Thymus (tissue), 11 donors: Measurements from ENCODE around the gene PTDSS2. TPM values are rescaled to one million over a fixed set of nuclear protein-coding genes. Genes with fewer than 3 reads are reported as not detected.

Experiments used
- DNase-seq, 9 donors: peaks; one replicate each; pipeline ENCODE4 v3.0.0-alpha.2; 2013; ENCODE audit warnings: low spot score in 9 of 9, low read depth in 6 of 9, missing footprints in 1 of 9
- H3K27ac ChIP-seq, 2 donors: one replicate each; pipeline ENCODE4 v1.5.1; 2013; ENCODE audit warnings: control low read depth in 1 of 2, low read depth in 1 of 2, low read length in 1 of 2, mild to moderate bottlenecking in 1 of 2, moderate library complexity in 1 of 2
- H3K27me3 ChIP-seq, 2 donors: one replicate each; pipeline ENCODE4 v1.5.1; 2013; ENCODE audit warnings: low read length in 1 of 2; ENCODE audit not compliant: control insufficient read depth in 2 of 2, insufficient read depth in 1 of 2
- H3K36me3 ChIP-seq, 2 donors: one replicate each; pipeline ENCODE4 v1.5.1; 2013; ENCODE audit warnings: low read length in 1 of 2, mild to moderate bottlenecking in 1 of 2, moderate library complexity in 1 of 2; ENCODE audit not compliant: control insufficient read depth in 2 of 2, insufficient read depth in 2 of 2
- H3K4me1 ChIP-seq, 2 donors: one replicate each; pipeline ENCODE4 v1.5.1; 2013; ENCODE audit warnings: low read length in 2 of 2; ENCODE audit not compliant: control insufficient read depth in 2 of 2, insufficient read depth in 2 of 2
- H3K4me3 ChIP-seq, 2 donors: one replicate each; pipeline ENCODE4 v1.5.1; 2013; ENCODE audit warnings: low read length in 2 of 2, control low read depth in 1 of 2, mild to moderate bottlenecking in 1 of 2
- H3K9me3 ChIP-seq, 2 donors: one replicate each; pipeline ENCODE4 v1.5.1; 2013; ENCODE audit warnings: low read length in 1 of 2, mild to moderate bottlenecking in 1 of 2; ENCODE audit not compliant: control insufficient read depth in 2 of 2, insufficient read depth in 1 of 2
- WGBS: extraction: QIAGEN DNeasy Blood & Tissue Kit; methylation state at CpG from one replicate; pipeline ENCODE4 v1.1.7; 2013; 5-methylcytosine and 5-hydroxymethylcytosine counted together
- polyA plus RNA-seq: library from polyadenylated mRNA; stranded (reverse); fragments of 200-250 nt; gene quantifications from one replicate; pipeline ENCODE4 v1.2.3, GENCODE V29; 2013
- total RNA-seq: library from RNA; stranded (reverse); fragments of 120-200 nt; gene quantifications from one replicate; pipeline ENCODE4 v1.2.4, GENCODE V29; 2013
- donor health status: healthy.

PTDSS2 gene
- total and polyA plus RNA-seq, 2 donors, result 12.1 to 24.1 TPM

DNA sequence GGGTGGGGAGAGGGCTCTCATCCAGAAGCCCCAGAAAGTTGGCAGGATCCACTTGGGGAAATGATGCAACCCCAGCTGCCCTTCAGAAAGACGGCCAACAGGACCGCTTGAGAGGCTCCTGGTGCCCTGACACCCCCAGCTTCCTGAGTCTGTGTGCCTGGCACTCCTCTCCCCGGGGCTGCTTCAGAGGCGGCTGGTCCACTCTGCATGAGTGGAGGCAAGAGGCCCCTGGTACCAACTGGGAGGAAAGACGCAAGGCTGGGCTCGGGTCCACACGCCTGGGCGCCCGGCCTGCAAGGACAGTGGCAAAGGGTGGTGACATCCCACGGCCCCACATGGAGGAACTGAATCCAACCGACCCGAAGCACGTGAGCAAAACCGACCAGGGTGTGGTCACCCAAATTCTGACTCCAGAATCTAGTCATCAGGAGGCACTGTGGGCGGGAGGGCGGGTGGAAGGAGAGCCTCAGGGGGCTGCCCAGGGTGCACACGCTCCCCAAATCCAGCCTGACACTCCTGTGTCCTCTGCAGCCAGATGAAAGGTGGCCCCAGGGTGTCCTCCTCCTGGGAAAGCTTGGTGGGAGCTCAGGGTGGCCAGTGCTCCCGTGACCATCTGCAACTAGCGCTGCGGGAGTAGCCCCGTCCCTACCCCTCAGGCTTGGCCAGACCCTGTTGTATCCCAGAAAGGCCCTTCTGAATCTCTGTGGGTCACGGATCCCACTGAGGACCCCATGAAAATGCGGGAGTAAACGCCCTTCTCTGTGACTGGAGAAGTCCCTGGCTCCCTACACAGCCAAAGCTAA is 53.3 kb downstream of the PTDSS2 start:
- Histone ChIP-seq H3K4me3 (peak overlapping the region; percentile 5 to 25), H3K27me3 (peaks cover 21 to 22% of the 10 kb centered on the region in 2 donors), H3K27ac (peak overlapping the region in 1 of 2 donors; percentile 25), H3K4me1 (peaks cover 8 to 21% of the 10 kb centered on the region in 2 donors), H3K9me3 (peaks cover 0 to 5% of the 10 kb centered on the region in 2 donors), H3K36me3 (peaks cover 34 to 39% of the 10 kb centered on the region in 2 donors)
- peak in 1 of 9 donors; percentile 12 for DNase-seq
- 94% methylated on average over 24 of the region's 24 CpGs for WGBS

DNA sequence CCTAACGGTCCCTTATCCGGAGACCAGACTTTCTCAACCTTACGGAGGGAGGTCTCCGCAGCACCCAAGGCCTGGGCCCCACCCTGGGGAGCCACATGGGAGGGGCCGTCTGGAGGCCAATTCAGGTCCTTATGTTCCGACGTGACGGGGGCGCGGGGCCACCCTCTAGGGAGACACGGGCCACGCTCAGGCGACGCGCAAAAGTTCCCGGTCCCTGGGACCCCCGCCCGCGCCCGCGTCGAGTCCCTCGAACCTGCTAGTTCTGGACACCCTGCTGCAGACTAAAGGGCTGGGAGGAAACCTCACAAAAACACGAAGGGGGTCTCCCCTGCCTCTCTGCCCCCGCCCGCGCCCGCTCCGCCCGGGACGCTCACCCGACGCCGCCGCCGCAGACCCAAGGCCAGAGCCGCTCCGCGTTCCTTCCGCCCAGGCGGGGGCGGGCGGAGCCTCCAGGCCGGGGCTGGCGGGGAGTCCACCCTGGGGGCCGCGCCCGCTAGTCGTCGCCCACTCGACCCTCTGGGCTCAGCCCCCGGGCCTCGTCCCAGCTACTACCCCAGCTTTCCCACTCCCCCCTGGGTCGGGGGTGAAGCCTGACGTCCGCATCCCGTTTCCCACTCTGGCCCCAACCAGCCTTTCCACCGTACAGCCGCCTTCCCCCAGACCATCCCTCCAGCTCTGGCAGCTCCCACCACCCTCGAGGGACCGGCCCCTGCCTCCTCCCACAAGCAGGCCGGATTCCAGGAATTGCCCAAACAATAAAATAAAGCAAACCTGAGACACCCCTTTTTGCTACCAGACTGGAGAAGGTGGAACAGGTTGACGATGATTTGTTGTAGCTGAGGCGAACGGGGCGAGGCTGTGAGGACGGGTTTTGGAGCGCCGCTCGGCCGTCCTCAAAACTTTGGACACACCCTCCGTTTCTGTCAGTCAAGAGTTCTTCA is 54.2 kb downstream of the PTDSS2 start:
- peak in 1 of 9 donors; percentile 10 for DNase-seq
- H3K36me3 ChIP-seq, result peaks cover 28 to 34% of the 10 kb centered on the region in 2 donors
- peak overlapping the region; percentile 5 to 25 for H3K4me3 ChIP-seq
- H3K27me3 ChIP-seq, result peaks cover 21 to 22% of the 10 kb centered on the region in 2 donors
- H3K9me3 ChIP-seq, result peaks cover 0 to 5% of the 10 kb centered on the region in 2 donors
- H3K27ac ChIP-seq, result peak overlapping the region; percentile 17 to 64
- H3K4me1 ChIP-seq, result peaks cover 8 to 21% of the 10 kb centered on the region in 2 donors
- WGBS, result 26% methylated on average over 72 of the region's 72 CpGs

DNA sequence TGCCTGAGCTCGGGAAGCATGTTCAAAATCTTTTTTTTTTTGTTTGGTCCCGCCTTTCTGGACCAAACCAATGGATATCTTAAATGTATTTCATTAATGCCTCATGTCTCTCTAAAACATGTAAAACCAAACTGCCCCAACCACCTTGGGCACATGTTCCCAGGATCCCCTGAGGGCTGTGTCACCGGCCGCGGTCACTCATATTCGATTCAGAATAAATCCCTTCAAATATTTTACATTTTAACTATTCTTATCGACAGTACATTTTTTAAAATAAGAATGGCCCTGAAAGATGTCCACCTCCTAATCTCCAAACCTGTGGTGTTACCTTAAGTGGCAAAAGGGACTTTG is 54.9 kb downstream of the PTDSS2 start:
- H3K27ac ChIP-seq, result peak overlapping the region in 1 of 2 donors; percentile 31
- DNase-seq, result no peak
- peaks cover 8 to 21% of the 10 kb centered on the region in 2 donors for H3K4me1 ChIP-seq
- peaks cover 26 to 28% of the 10 kb centered on the region in 2 donors for H3K36me3 ChIP-seq
- WGBS, result 87% methylated on average over 7 of the region's 7 CpGs
- H3K27me3 ChIP-seq, result peaks cover 21 to 22% of the 10 kb centered on the region in 2 donors
- peak overlapping the region in 1 of 2 donors; percentile 25 for H3K4me3 ChIP-seq
- H3K9me3 ChIP-seq, result peaks cover 0 to 5% of the 10 kb centered on the region in 2 donors

DNA sequence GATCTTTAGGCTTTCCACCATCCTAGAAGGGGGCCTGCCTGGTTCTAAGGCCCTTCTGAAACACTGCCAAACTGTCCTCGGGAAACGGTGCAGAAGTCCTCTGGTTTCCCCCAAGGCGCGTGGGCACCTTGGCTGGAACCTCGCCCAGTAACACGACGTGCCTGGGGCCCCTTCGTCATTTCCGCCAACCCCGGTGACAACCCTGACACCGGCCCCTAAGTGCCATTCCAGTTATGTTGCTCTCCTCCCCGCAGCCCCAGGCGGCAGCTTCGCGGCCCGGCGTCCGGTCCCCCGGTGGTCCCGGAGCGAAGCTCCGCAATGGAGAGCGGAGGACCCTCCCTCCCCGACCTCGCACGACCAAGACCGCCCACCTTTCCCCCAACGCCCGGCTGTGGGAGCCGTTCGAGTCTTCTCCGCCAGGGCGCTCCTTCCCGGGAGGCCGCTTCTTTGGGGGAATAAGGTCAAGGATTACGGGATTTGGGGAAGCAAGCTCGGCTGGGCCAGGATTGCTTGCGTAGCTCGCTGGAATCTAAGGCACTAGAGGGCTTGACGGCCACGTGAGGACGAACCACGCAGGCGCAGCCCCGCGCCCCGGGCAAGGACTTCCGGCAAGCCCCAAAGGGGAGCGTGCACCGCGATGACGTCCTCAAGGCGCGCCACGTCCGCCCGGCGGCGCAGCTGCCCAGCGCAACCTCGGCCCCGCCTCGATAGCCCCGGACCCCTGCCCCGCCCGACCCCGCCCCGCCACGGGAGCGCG is 56.3 kb downstream of the PTDSS2 start:
- peaks cover 21 to 22% of the 10 kb centered on the region in 2 donors for H3K27me3 ChIP-seq
- H3K4me3 ChIP-seq, result peak overlapping the region; percentile 83 to 99
- peaks cover 8 to 21% of the 10 kb centered on the region in 2 donors for H3K4me1 ChIP-seq
- peak overlapping the region; percentile 100 for H3K27ac ChIP-seq
- DNase-seq, result peak; percentile 86 to 97 (median 92)
- under 1% methylated on average over 71 of the region's 71 CpGs for WGBS
- H3K9me3 ChIP-seq, result peaks cover 0 to 5% of the 10 kb centered on the region in 2 donors
- H3K36me3 ChIP-seq, result peaks cover 18% of the 10 kb centered on the region in 2 donors

DNA sequence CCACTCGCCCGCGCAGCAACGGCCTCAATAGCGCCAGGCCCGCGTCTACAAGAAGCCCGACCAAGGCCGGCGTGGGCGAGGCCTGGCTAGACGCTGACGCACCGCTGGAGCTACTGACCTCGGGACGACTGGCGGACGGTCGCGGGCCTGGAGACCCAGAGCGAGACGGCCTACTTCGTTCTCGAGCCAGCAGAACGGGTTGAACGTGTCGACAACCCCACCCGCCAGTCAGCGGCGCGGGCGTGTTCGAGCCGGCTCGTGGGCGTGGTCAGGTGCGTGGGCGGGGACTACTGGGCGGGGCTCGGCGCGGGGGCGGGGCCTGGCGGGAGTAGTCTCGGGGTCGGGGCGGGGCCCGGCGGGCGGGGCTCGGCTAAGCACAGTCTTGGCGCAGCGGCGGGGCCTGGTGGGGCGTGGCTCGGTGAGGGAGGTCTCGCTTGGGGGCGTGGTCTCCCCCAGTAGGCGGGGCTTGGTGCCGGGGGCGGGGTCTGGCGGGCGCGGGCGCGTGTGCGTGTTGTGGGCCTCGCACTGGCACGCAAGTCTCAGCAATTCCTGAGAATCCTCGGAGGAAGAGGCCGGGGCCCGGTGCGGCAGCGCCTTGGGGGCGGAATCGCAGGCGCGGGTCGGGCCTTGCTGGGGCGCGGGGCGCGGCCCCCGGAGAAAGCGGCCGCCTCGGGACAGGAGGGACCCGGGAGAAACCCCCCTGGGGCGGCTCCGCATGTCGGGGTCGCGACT is 57.1 kb downstream of the PTDSS2 start, which contains the start of gene RNH1:
Gene RNH1 (minus strand): TSS at position 248 of the 732 bp plus-strand sequence. CDS start 5,080 bp downstream, outside the sequence.
- Histone ChIP-seq H3K27me3 (peaks cover 21 to 22% of the 10 kb centered on the region in 2 donors), H3K36me3 (peaks cover 10% of the 10 kb centered on the region in 2 donors), H3K9me3 (peaks cover 0 to 5% of the 10 kb centered on the region in 2 donors), H3K4me1 (peaks cover 8 to 21% of the 10 kb centered on the region in 2 donors), H3K27ac (peak within 1 kb of the TSS; percentile 100), H3K4me3 (peak within 1 kb of the TSS; percentile 83 to 99)
- DNase-seq, result peak; percentile 56 to 94 (median 89)
- under 1% methylated on average over 93 of the region's 93 CpGs for WGBS

DNA sequence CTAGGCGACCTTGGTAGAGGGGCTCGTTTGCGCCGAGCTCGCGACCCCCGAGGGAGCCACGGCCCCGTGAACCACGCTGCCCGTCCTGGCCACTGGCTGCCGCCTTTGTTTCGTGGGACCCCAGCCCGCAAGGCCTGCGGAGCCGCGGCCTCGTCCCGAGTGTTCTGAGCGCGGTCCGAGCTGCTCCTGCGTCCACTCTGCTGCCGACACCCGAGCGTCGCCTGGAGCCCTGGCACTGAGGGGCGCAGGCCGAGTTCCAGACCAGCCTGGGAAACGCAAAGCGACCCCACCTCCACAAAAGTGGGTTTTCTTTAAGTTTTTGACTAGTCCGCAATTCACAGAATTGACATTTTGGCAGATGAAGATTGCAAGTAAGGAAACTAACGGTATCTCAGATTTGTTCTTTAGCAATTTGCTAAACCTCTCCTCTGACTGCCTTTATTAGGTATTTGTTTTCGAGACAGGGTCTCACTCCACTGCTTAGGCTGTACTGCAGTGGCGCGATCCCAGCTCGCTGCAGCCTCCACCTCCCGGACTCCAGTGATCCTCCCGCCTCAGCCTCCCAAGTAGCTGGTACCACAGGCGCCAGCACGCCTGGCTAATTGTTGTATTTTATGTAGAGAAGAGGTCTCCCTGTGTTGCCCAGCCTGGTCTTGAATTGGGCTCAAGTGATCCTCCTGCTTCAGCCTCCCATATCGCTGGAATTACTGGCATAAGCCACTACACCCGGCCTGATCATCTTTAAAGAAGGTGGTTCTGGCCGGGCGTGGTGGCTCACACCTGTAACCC is 57.8 kb downstream of the PTDSS2 start:
- H3K4me1 ChIP-seq, result peaks cover 8 to 21% of the 10 kb centered on the region in 2 donors
- DNase-seq, result no peak
- 50% methylated on average over 45 of the region's 45 CpGs for WGBS
- peaks cover 9 to 14% of the 10 kb centered on the region in 2 donors for H3K36me3 ChIP-seq
- H3K9me3 ChIP-seq, result peaks cover 0 to 5% of the 10 kb centered on the region in 2 donors
- H3K4me3 ChIP-seq, result peak overlapping the region; percentile 17 to 99
- no peak overlapping the region for H3K27ac ChIP-seq
- H3K27me3 ChIP-seq, result peaks cover 21 to 22% of the 10 kb centered on the region in 2 donors

DNA sequence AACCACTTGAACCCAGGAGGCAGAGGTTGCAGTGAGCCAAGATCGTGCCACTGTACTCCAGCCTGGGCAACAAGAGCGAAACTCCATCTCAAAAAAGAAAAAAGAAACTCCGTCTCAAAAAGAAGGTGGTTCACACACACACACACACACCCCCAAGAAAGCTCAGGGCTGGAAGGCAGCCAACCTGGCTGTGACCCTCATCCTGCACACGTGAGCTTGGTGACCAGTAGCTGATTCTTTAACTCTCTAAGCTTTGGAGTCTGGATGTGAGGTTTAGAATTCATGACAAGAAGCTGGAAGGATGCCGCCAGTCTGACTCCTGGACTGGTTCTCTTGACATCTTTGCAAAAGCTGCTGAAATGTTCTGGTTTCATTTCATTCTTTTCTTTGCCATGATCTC is 58.9 kb downstream of the PTDSS2 start:
- Histone ChIP-seq H3K4me3 (no peak overlapping the region), H3K27ac (no peak overlapping the region), H3K9me3 (peaks cover 0 to 5% of the 10 kb centered on the region in 2 donors), H3K27me3 (peaks cover 16 to 18% of the 10 kb centered on the region in 2 donors), H3K4me1 (peaks cover 8 to 21% of the 10 kb centered on the region in 2 donors), H3K36me3 (peaks cover 9 to 19% of the 10 kb centered on the region in 2 donors)
- no peak for DNase-seq
- WGBS, result 97% methylated on average over 5 of the region's 5 CpGs
